Rectal smooth muscle tissue (tissue), 1 donor: ENCODE measurements around the gene TIMM22.

Experiments used
- H3K27ac ChIP-seq: one replicate; pipeline ENCODE4 v1.7.0; 2013; ENCODE audit warnings: low read depth, low read length, inconsistent platforms
- H3K27me3 ChIP-seq: one replicate; pipeline ENCODE4 v1.7.0; 2013; ENCODE audit warnings: low read length; ENCODE audit not compliant: control insufficient read depth, insufficient read depth
- H3K36me3 ChIP-seq: one replicate; pipeline ENCODE4 v1.7.0; 2013; ENCODE audit warnings: low read length; ENCODE audit not compliant: control insufficient read depth, insufficient read depth
- H3K4me1 ChIP-seq: one replicate; pipeline ENCODE4 v1.7.0; 2013; ENCODE audit warnings: low read length; ENCODE audit not compliant: control insufficient read depth, insufficient read depth
- H3K4me3 ChIP-seq: one replicate; pipeline ENCODE4 v1.7.0; 2013; ENCODE audit warnings: low read length
- H3K9ac ChIP-seq: one replicate; pipeline ENCODE4 v1.7.0; 2013; ENCODE audit warnings: low read length

TIMM22 gene

GRCh38 chr17:1021147-1021546, 24.2 kb downstream of the TIMM22 start:
- Histone ChIP-seq H3K27me3 (no peaks in the 10 kb centered on the region), H3K36me3 (peaks cover 10% of the 10 kb centered on the region), H3K4me1 (peaks cover 16% of the 10 kb centered on the region), H3K4me3 (no peak overlapping the region), H3K27ac (no peak overlapping the region), H3K9ac (no peak overlapping the region)

- H3K27me3 ChIP-seq = no peaks in the 10 kb centered on the region
- H3K4me3 ChIP-seq = no peak overlapping the region
- H3K9ac ChIP-seq = no peak overlapping the region
- H3K4me1 ChIP-seq = peaks cover 16% of the 10 kb centered on the region
- H3K36me3 ChIP-seq = peaks cover 10% of the 10 kb centered on the region
- no peak overlapping the region for H3K27ac ChIP-seq
Measured at GRCh38 chr17:1022278-1023024, 25.5 kb downstream of the TIMM22 start.

- Histone ChIP-seq H3K27me3 (no peaks in the 10 kb centered on the region), H3K9ac (no peak overlapping the region), H3K4me1 (peaks cover 9% of the 10 kb centered on the region), H3K27ac (no peak overlapping the region), H3K4me3 (no peak overlapping the region), H3K36me3 (peaks cover 10% of the 10 kb centered on the region)
Measured at GRCh38 chr17:1024076-1024475, 27.1 kb downstream of the TIMM22 start.

GRCh38 chr17:1025733-1026598, 29.0 kb downstream of the TIMM22 start:
- peaks cover 7% of the 10 kb centered on the region for H3K36me3 ChIP-seq
- H3K27ac ChIP-seq = peak overlapping the region; percentile 7
- H3K27me3 ChIP-seq = no peaks in the 10 kb centered on the region
- H3K4me1 ChIP-seq = peaks cover 16% of the 10 kb centered on the region
- no peak overlapping the region for H3K9ac ChIP-seq
- H3K4me3 ChIP-seq = no peak overlapping the region

- Histone ChIP-seq H3K27ac (peak overlapping the region; percentile 7), H3K27me3 (no peaks in the 10 kb centered on the region), H3K4me1 (peaks cover 16% of the 10 kb centered on the region), H3K9ac (no peak overlapping the region), H3K36me3 (peaks cover 7% of the 10 kb centered on the region), H3K4me3 (no peak overlapping the region)
Measured at GRCh38 chr17:1026599-1026975, 29.7 kb downstream of the TIMM22 start.

- no peak overlapping the region for H3K27ac ChIP-seq
- H3K27me3 ChIP-seq = no peaks in the 10 kb centered on the region
- H3K36me3 ChIP-seq = peaks cover 7% of the 10 kb centered on the region
- peaks cover 16% of the 10 kb centered on the region for H3K4me1 ChIP-seq
- H3K4me3 ChIP-seq = no peak overlapping the region
- H3K9ac ChIP-seq = no peak overlapping the region
Measured at GRCh38 chr17:1027044-1027443, 30.1 kb downstream of the TIMM22 start.

GRCh38 chr17:1029196-1029921, 32.4 kb downstream of the TIMM22 start:
- peaks cover 13% of the 10 kb centered on the region for H3K4me1 ChIP-seq
- H3K27me3 ChIP-seq = no peaks in the 10 kb centered on the region
- H3K4me3 ChIP-seq = peak overlapping the region; percentile 59
- peak overlapping the region; percentile 78 for H3K27ac ChIP-seq
- H3K9ac ChIP-seq = no peak overlapping the region
- peaks cover 5% of the 10 kb centered on the region for H3K36me3 ChIP-seq

GRCh38 chr17:1029922-1030644, 33.2 kb downstream of the TIMM22 start:
- peak overlapping the region; percentile 78 for H3K27ac ChIP-seq
- H3K4me3 ChIP-seq = peak overlapping the region; percentile 59
- peaks cover 13% of the 10 kb centered on the region for H3K4me1 ChIP-seq
- H3K9ac ChIP-seq = no peak overlapping the region
- peaks cover 5% of the 10 kb centered on the region for H3K36me3 ChIP-seq
- H3K27me3 ChIP-seq = no peaks in the 10 kb centered on the region

- Histone ChIP-seq H3K27ac (peak overlapping the region; percentile 78), H3K4me3 (peak overlapping the region; percentile 59), H3K4me1 (peaks cover 13% of the 10 kb centered on the region), H3K27me3 (no peaks in the 10 kb centered on the region), H3K36me3 (peaks cover 2% of the 10 kb centered on the region), H3K9ac (no peak overlapping the region)
Measured at GRCh38 chr17:1030684-1031532, 34.0 kb downstream of the TIMM22 start.

- Histone ChIP-seq H3K27ac (peak overlapping the region; percentile 43), H3K36me3 (peaks cover 3% of the 10 kb centered on the region), H3K27me3 (no peaks in the 10 kb centered on the region), H3K9ac (no peak overlapping the region), H3K4me1 (peaks cover 13% of the 10 kb centered on the region), H3K4me3 (peak overlapping the region; percentile 30)
Measured at GRCh38 chr17:1031711-1032110, 34.8 kb downstream of the TIMM22 start.

GRCh38 chr17:1032391-1032790, 35.5 kb downstream of the TIMM22 start:
- no peak overlapping the region for H3K27ac ChIP-seq
- no peaks in the 10 kb centered on the region for H3K27me3 ChIP-seq
- peaks cover 5% of the 10 kb centered on the region for H3K36me3 ChIP-seq
- peaks cover 13% of the 10 kb centered on the region for H3K4me1 ChIP-seq
- H3K4me3 ChIP-seq = no peak overlapping the region
- no peak overlapping the region for H3K9ac ChIP-seq
